Cardiac ventricle fibroblast (primary cell): ENCODE results near the gene FERMT2. TPM values are rescaled to one million over a fixed set of nuclear protein-coding genes. Genes with fewer than 3 reads are reported as not detected.

Experiments
- total RNA-seq: library from RNA; depleted of rRNA; stranded (reverse); fragments of >200 nt; gene quantifications from 2 replicates; pipeline ENCODE4 v1.2.3, GENCODE V29; 2015

FERMT2 gene
- 86.3 and 93.8 TPM in 2 replicates for total RNA-seq

DNA sequence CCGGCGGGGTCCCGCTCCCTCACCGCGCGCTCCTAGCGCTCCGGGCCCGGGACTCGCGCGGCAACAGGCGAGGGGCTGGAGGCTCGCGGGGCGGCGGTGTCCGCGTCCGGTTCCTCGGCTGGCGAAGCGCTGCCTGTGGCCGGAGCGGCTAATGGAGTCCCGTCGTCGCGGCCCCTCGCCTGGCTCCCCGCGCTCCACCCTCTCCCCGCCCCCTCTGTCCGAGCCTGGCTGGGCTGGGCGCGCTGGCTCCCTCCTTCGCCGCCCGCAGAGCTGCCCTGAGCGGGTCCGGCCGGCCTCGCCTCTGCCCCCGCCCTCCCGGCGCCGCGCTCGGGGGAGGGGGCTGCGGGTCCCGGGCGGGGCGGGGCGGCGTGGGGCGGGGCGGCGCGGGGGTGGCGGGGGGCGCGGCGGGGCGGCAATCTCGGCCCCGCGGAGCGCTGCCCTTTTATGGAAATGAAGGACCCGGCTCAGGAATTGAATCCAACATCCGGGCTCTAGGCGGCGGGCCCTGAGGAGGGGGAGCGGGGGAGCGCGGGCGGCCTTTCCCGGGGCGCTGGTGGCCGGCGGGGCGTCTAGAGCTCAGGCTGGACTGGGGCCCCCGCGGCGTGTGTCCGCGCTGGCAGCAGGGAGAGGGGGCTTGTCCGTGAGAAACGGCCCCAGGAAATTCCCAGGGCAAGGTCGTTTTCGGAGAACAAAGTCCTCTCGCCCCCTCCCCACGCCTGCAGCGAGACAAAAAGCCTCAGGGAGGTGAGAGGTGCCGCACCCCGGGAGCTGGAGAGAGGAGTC lies at the start of gene FERMT2:
FERMT2 (minus strand) TSS at position 153 of the 783 bp plus-strand sequence. CDS start 482 bp downstream, outside the sequence.

Other genes with a start within 250 kb of the FERMT2 start
- gene PSMC6, start 243.8 kb downstream of the FERMT2 start, total RNA-seq, result 61.8 and 69.0 TPM in 2 replicates
- gene STYX, start 220.9 kb downstream of the FERMT2 start, total RNA-seq, result 14.4 and 16.7 TPM in 2 replicates
- gene GNPNAT1, start 159.4 kb downstream of the FERMT2 start, total RNA-seq, result 26.7 and 28.0 TPM in 2 replicates
- gene DDHD1, start 202.3 kb upstream of the FERMT2 start, total RNA-seq, result 7.7 and 8.4 TPM in 2 replicates